Measurements from ENCODE around the gene CXorf58. TPM values are rescaled to one million over a fixed set of nuclear protein-coding genes. Genes with fewer than 3 reads are reported as not detected.

Gene CXorf58
- total and polyA plus RNA-seq, 2 of the 4 experiments (the other 2 are of a cell fraction) = not detected

DNA sequence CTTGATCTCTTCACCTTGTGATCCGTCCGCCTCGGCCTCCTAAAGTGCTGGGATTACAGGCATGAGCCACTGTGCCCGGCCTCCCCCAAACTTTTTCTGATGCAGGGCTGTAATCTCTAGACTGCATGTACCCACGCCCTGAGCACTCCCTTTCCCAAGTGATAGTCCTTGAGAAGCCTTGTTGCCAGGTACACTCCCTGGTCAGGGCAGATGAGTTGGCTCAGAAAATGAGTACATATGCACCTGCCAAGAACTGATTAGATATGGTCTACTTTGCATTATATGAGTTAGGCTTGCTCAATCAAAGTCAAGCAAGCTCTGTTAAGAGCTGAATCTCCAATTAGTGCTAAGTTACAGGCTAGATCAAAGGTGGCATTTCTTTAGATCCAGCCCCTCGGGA is 20.4 kb upstream of the CXorf58 start:
- 94% methylated on average over 3 of the region's 6 CpGs; no CpG with 5 or more reads in 1 of the 2 experiments for WGBS, 2 experiments (ENCODE audit: extremely low coverage in 2 of 2, insufficient read length in 1 of 2)
- Histone ChIP-seq H3K4me1 (ENCODE audit: control insufficient read depth, insufficient read depth, low read length) (peaks cover 8% of the 10 kb centered on the region; the same call in 1 of the 2 replicates), H3K4me3 (ENCODE audit: insufficient read depth, low read depth, low read length) (no peak overlapping the region), H3K23ac (ENCODE audit: low read depth, low read length) (no peak overlapping the region), H3K36me3 (ENCODE audit: control insufficient read depth, insufficient read depth, low read length) (no peaks in the 10 kb centered on the region), H2BK15ac (ENCODE audit: low read depth, low read length) (no peak overlapping the region), H2BK5ac (ENCODE audit: low read depth, low read length, poor library complexity, severe bottlenecking) (no peak overlapping the region), H3K9ac (ENCODE audit: low read depth, low read length) (no peak overlapping the region), H3K9me3 (ENCODE audit: control insufficient read depth, insufficient read depth, low read length) (no peaks in the 10 kb centered on the region), H3K27ac (ENCODE audit: insufficient read depth, low read length) (no peak overlapping the region), H4K8ac (ENCODE audit: low read depth in 2 of 2, low read length in 2 of 2) (no peak overlapping the region), H3K4me2 (ENCODE audit: low read depth, low read length) (no peak overlapping the region), H4K5ac (ENCODE audit: low read depth, low read length) (no peak overlapping the region), H4K20me1 (ENCODE audit: insufficient read depth, low read length) (no peaks in the 10 kb centered on the region), H2AK9ac (replicated peaks; ENCODE audit: low read depth, low read length, poor library complexity) (no peak overlapping the region), H3K27me3 (ENCODE audit: control insufficient read depth, insufficient read depth, low read length) (no peaks in the 10 kb centered on the region), H3K18ac (ENCODE audit: low read depth, low read length) (no peak overlapping the region), H3K9me1 (ENCODE audit: insufficient read depth, low read length) (no peaks in the 10 kb centered on the region), H2BK20ac (ENCODE audit: low read depth, low read length) (no peak overlapping the region), H3K4ac (ENCODE audit: low read depth, low read length) (no peak overlapping the region), H3K56ac (ENCODE audit: extremely low read depth, insufficient read depth, low read length) (no peak overlapping the region), H2AFZ (replicated peaks; ENCODE audit: low read length, poor library complexity) (no peak overlapping the region), H3K14ac (replicated peaks; ENCODE audit: low read depth, low read length) (no peak overlapping the region), H2BK120ac (ENCODE audit: low read depth, low read length) (no peak overlapping the region), H3K79me1 (ENCODE audit: low read depth in 1 of 2, low read length in 2 of 2) (0 out of 4 replicates have a peak, but pooled peaks cover 0 to 3% of the 10 kb centered on the region in 2 experiments), H2AK5ac (ENCODE audit: low read depth, low read length) (no peak overlapping the region), H4K91ac (ENCODE audit: insufficient read depth, low read depth, low read length) (no peak overlapping the region)
- no peak for DNase-seq
- no TSS peak for BruUV-seq (replicated peaks)
- ATAC-seq (ENCODE audit: low read depth) = no peak
- TF ChIP-seq CHD1 (IDR thresholded peaks at IDR 0.05; ENCODE audit: low read depth, low read length) (no peak), NFE2L2 (IDR thresholded peaks at IDR 0.05; ENCODE audit: low read depth, low read length) (no peak), MAFK (IDR thresholded peaks at IDR 0.05; ENCODE audit: low read depth, low read length) (no peak), POLR2A (IDR thresholded peaks at IDR 0.05; ENCODE audit: low read depth, low read length) (no peak), CEBPB (IDR thresholded peaks at IDR 0.05; ENCODE audit: low read depth, low read length) (no peak), SMC3 (IDR thresholded peaks at IDR 0.05; ENCODE audit: low read depth, low read length) (no peak), RAD21 (IDR thresholded peaks at IDR 0.05; ENCODE audit: low read length) (no peak), MXI1 (IDR thresholded peaks at IDR 0.05; ENCODE audit: borderline replicate concordance, low read depth, low read length) (no peak), USF2 (IDR thresholded peaks at IDR 0.05; ENCODE audit: low read depth, low read length) (no peak), MAZ (IDR thresholded peaks at IDR 0.05; ENCODE audit: borderline replicate concordance, low read depth, low read length) (no peak)
- TF ChIP-seq, protein P1, sequence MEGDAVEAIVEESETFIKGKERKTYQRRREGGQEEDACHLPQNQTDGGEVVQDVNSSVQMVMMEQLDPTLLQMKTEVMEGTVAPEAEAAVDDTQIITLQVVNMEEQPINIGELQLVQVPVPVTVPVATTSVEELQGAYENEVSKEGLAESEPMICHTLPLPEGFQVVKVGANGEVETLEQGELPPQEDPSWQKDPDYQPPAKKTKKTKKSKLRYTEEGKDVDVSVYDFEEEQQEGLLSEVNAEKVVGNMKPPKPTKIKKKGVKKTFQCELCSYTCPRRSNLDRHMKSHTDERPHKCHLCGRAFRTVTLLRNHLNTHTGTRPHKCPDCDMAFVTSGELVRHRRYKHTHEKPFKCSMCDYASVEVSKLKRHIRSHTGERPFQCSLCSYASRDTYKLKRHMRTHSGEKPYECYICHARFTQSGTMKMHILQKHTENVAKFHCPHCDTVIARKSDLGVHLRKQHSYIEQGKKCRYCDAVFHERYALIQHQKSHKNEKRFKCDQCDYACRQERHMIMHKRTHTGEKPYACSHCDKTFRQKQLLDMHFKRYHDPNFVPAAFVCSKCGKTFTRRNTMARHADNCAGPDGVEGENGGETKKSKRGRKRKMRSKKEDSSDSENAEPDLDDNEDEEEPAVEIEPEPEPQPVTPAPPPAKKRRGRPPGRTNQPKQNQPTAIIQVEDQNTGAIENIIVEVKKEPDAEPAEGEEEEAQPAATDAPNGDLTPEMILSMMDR (conservative IDR thresholded peaks at IDR 0.05; ENCODE audit: low read depth, low read length) = no peak
- ChIA-PET POLR2A (ENCODE audit: unreplicated experiment) (no interaction called here), CTCF (interaction anchor here (0.6 to 2.1 kb wide), 2 partner anchors 15 to 90 kb away, joined by 3 to 11 read pairs; no protein-coding TSS in a partner anchor)
- in situ Hi-C loops (cut with MboI; ENCODE audit: low sequenced_read_pairs) = no loop called here
- dilution Hi-C loops (cut with HindIII; ENCODE audit: low sequenced_read_pairs, unreplicated experiment) = no loop called here
- intact Hi-C loops (cut with micrococcal nuclease) = no loop called here

Measured in IMR-90 (cell line).